HepG2 (cell line): ENCODE data around the gene ING5. TPM values are rescaled to one million over a fixed set of nuclear protein-coding genes. Genes with fewer than 3 reads are reported as not detected.

Experiments
- CHD2 ChIP-seq: IDR thresholded peaks from 2 replicates; pipeline ENCODE4 v1.6.1; 2011; ENCODE audit warnings: low read depth, low read length, improper control_type of control experiment
- FOSL1 ChIP-seq: sonication (generic); formaldehyde crosslinking; IDR thresholded peaks from 2 replicates; pipeline ENCODE4 v1.9.0; 2021; ENCODE audit warnings: missing genetic modification reagents, borderline replicate concordance
- FOXA1 ChIP-seq, 2 experiments: fragments of 450-650 bp in 1 of 2; sonication (generic) in 1 of 2; formaldehyde crosslinking in 1 of 2; IDR thresholded peaks; 2 replicates each; pipeline versions ENCODE4 v1.4.0 to v1.6.1; 2016 to 2020; ENCODE audit warnings: missing genetic modification reagents in 1 of 2
- FOXO1 ChIP-seq: sonication (generic); formaldehyde crosslinking; IDR thresholded peaks from 2 replicates; pipeline ENCODE4 v1.4.0; 2020; ENCODE audit warnings: missing genetic modification reagents
- HES4 ChIP-seq: sonication (generic); formaldehyde crosslinking; IDR thresholded peaks from 2 replicates; pipeline ENCODE4 v1.9.0; 2021; ENCODE audit warnings: mild to moderate bottlenecking, missing genetic modification reagents, borderline replicate concordance
- KLF12 ChIP-seq: sonication (generic); formaldehyde crosslinking; IDR thresholded peaks from 2 replicates; pipeline ENCODE4 v1.4.0; 2020; ENCODE audit warnings: missing genetic modification reagents, borderline replicate concordance
- LCORL ChIP-seq, 2 experiments: fragments of 450-650 bp in 1 of 2; sonication (generic) in 1 of 2; formaldehyde crosslinking in 1 of 2; IDR thresholded peaks; 2 replicates each; pipeline versions ENCODE4 v1.5.0 to v1.6.1; 2017 to 2020; ENCODE audit warnings: antibody characterized with exemption in 1 of 2, missing genetic modification reagents in 1 of 2
- MAX ChIP-seq: IDR thresholded peaks from 2 replicates; pipeline ENCODE4 v1.6.1; 2012; ENCODE audit warnings: inconsistent platforms
- MEF2D ChIP-seq: sonication (generic); formaldehyde crosslinking; IDR thresholded peaks from 2 replicates; pipeline ENCODE4 v1.5.1; 2020; ENCODE audit warnings: mild to moderate bottlenecking, missing genetic modification reagents
- POLR2G ChIP-seq: fragments of 200-400 bp; formaldehyde crosslinking; IDR thresholded peaks from 2 replicates; pipeline ENCODE4 v1.6.1; 2018; ENCODE audit warnings: mild to moderate bottlenecking, low read depth, low read length, moderate library complexity
- SKIL ChIP-seq: sonication (generic); formaldehyde crosslinking; IDR thresholded peaks from 2 replicates; pipeline ENCODE4 v1.8.0; 2022; ENCODE audit warnings: missing genetic modification reagents, mild to moderate bottlenecking, moderate library complexity, borderline replicate concordance
- SMAD3 ChIP-seq: sonication (generic); formaldehyde crosslinking; IDR thresholded peaks from 2 replicates; pipeline ENCODE4 v1.4.0; 2020; ENCODE audit warnings: missing genetic modification reagents
- TOPORS ChIP-seq: sonication (generic); formaldehyde crosslinking; IDR thresholded peaks from 2 replicates; pipeline ENCODE4 v1.8.0; 2023; ENCODE audit warnings: mild to moderate bottlenecking, missing genetic modification reagents
- ZFAT ChIP-seq: sonication (generic); formaldehyde crosslinking; conservative IDR thresholded peaks from 2 replicates; pipeline ENCODE4 v1.8.1; 2023; ENCODE audit warnings: missing genetic modification reagents, inconsistent platforms
- ZFP90 ChIP-seq: sonication (generic); formaldehyde crosslinking; IDR thresholded peaks from 2 replicates; pipeline ENCODE4 v1.8.0; 2022; ENCODE audit warnings: missing genetic modification reagents, mild to moderate bottlenecking, inconsistent platforms, borderline replicate concordance
- ZFX ChIP-seq: sonication (generic); formaldehyde crosslinking; IDR thresholded peaks from 2 replicates; pipeline ENCODE4 v1.4.0; 2020; ENCODE audit warnings: mild to moderate bottlenecking, low read depth, missing genetic modification reagents, moderate library complexity
- ZIK1 ChIP-seq: sonication (generic); formaldehyde crosslinking; IDR thresholded peaks from 2 replicates; pipeline ENCODE4 v1.5.0; 2020; ENCODE audit warnings: mild to moderate bottlenecking, low read depth, missing genetic modification reagents, borderline replicate concordance
- ZNF362 ChIP-seq: sonication (generic); formaldehyde crosslinking; IDR thresholded peaks from 2 replicates; pipeline ENCODE4 v1.4.0; 2020; ENCODE audit warnings: missing genetic modification reagents, mild to moderate bottlenecking, borderline replicate concordance
- ZNF878 ChIP-seq: sonication (generic); formaldehyde crosslinking; IDR thresholded peaks from 2 replicates; pipeline ENCODE4 v1.8.1; 2023; ENCODE audit warnings: mild to moderate bottlenecking, missing genetic modification reagents, moderate library complexity
- polyA plus RNA-seq, 8 experiments: library from polyadenylated mRNA; depleted of rRNA in 3 of 8; stranded (reverse) in 7 of 8; unstranded in 1 of 8; fragments of >200 nt; fragmentation: Illumina TruSeq in 4 of 8; extraction: Trizol in 4 of 8; gene quantifications; 2 replicates each; pipeline versions ENCODE4 v1.2.1 to v1.2.3, GENCODE V29; 2011 to 2016; ENCODE audit warnings: low read depth in 4 of 8, missing spikeins in 1 of 8, mixed read lengths in 1 of 8; ENCODE audit not compliant: insufficient read depth in 1 of 8
- total RNA-seq, 5 experiments: library from RNA; depleted of rRNA; stranded (reverse); fragments of >200 nt; fragmentation: Illumina TruSeq; extraction: Trizol; gene quantifications; 2 replicates each; pipeline ENCODE4 v1.2.3, GENCODE V29; 2016; ENCODE audit warnings: low read depth in 1 of 5
- TF ChIP-seq, protein P1 (sequence below): sonication (generic); formaldehyde crosslinking; conservative IDR thresholded peaks from 2 replicates; pipeline ENCODE4 v1.4.0; 2020; ENCODE audit warnings: missing genetic modification reagents

The ING5 gene
- total and polyA plus RNA-seq, 2 of the 13 experiments (the other 11 are each of a cell fraction or from before 2014, with no cell fraction given), result 61.9 to 71.9 TPM

- TF ChIP-seq ZFP90 (CRISPR knock-in tag) (peak; percentile 70; the same call in 1 of the 2 replicates), ZFAT (CRISPR knock-in tag) (0 out of 2 replicates have a peak, but pooled peaks have one; percentile 72), ZNF362 (CRISPR knock-in tag) (0 out of 2 replicates have a peak, but pooled peaks have one; percentile 7), MEF2D (CRISPR knock-in tag) (peak; percentile 8; the same call in 1 of the 2 replicates), POLR2G (peak; percentile 84), FOSL1 (CRISPR knock-in tag) (peak; percentile 4; the same call in 1 of the 2 replicates), ZNF878 (CRISPR knock-in tag) (no peak; the same call in 1 of the 2 replicates), ZFX (peak; percentile 87), SMAD3 (no peak), KLF12 (0 out of 2 replicates have a peak, but pooled peaks have one; percentile 49), SKIL (CRISPR knock-in tag) (no peak; the same call in 1 of the 2 replicates), TOPORS (CRISPR knock-in tag) (peak; percentile 57; the same call in 1 of the 2 replicates), CHD2 (peak; percentile 47; the same call in 1 of the 2 replicates), FOXA1 (IDR thresholded peaks at IDR 0.05) (no peak), FOXA1 (CRISPR knock-in tag; IDR thresholded peaks at IDR 0.05) (no peak), FOXO1 (CRISPR knock-in tag) (peak; percentile 58; the same call in 1 of the 2 replicates), ZIK1 (peak; percentile 69), HES4 (CRISPR knock-in tag) (peak; percentile 90), MAX (peak; percentile 83), LCORL (IDR thresholded peaks at IDR 0.05) (no peak), LCORL (CRISPR knock-in tag; IDR thresholded peaks at IDR 0.05) (no peak)
- TF ChIP-seq, protein P1, sequence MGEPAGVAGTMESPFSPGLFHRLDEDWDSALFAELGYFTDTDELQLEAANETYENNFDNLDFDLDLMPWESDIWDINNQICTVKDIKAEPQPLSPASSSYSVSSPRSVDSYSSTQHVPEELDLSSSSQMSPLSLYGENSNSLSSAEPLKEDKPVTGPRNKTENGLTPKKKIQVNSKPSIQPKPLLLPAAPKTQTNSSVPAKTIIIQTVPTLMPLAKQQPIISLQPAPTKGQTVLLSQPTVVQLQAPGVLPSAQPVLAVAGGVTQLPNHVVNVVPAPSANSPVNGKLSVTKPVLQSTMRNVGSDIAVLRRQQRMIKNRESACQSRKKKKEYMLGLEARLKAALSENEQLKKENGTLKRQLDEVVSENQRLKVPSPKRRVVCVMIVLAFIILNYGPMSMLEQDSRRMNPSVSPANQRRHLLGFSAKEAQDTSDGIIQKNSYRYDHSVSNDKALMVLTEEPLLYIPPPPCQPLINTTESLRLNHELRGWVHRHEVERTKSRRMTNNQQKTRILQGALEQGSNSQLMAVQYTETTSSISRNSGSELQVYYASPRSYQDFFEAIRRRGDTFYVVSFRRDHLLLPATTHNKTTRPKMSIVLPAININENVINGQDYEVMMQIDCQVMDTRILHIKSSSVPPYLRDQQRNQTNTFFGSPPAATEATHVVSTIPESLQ (CRISPR knock-in tag), result no peak
Measured at GRCh38 chr2:241734467-241735208, 32.8 kb downstream of the ING5 start, which contains the start of gene D2HGDH (continued).
